Measurements from ENCODE around the gene PPP2R5E.

Gene PPP2R5E

DNA sequence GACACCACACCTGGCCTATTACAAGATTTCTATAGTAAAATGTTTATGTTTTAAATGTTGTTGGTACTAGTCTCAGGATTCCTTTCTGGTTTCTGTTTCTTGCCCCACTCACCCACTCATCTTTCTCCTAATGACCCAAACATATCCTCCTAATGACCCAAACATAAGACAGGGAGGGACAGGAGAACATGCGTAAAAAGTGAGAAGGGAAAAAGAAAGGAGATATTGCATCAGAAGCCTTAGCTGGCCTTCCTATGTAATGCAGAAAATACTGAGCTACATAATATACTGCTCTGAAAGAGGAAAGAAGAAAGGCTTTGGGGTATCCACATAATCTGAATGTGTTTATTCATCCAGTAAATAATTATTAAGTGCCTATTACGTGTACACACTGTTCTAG is 119.8 kb downstream of the PPP2R5E start:
- no peak for FAIRE-seq
- TF ChIP-seq, protein P1, sequence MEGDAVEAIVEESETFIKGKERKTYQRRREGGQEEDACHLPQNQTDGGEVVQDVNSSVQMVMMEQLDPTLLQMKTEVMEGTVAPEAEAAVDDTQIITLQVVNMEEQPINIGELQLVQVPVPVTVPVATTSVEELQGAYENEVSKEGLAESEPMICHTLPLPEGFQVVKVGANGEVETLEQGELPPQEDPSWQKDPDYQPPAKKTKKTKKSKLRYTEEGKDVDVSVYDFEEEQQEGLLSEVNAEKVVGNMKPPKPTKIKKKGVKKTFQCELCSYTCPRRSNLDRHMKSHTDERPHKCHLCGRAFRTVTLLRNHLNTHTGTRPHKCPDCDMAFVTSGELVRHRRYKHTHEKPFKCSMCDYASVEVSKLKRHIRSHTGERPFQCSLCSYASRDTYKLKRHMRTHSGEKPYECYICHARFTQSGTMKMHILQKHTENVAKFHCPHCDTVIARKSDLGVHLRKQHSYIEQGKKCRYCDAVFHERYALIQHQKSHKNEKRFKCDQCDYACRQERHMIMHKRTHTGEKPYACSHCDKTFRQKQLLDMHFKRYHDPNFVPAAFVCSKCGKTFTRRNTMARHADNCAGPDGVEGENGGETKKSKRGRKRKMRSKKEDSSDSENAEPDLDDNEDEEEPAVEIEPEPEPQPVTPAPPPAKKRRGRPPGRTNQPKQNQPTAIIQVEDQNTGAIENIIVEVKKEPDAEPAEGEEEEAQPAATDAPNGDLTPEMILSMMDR (IDR thresholded peaks at IDR 0.05; ENCODE audit: insufficient read depth, missing control alignments) = no peak
- no peak for DNase-seq (ENCODE audit: insufficient read length, low spot score)

DNA sequence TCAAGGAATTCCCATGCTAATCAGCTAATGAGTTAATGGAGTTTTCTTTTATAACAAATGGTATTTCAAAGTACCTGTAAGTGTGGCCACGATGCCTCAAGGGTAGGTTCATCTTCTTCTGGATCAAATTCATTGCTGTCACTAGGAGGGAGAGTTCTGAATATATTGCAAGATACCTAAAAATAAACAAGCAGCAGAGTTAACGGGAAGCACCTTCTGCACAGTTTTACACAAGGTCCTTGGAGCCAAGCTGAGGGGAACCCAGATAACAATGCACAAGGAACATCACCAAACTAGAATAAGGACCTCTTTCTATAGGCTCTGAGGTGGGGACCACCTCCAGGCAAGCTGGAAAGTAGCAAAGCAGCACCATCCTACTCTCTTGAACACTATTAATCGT is 121.3 kb downstream of the PPP2R5E start:
- FAIRE-seq = no peak
- TF ChIP-seq, protein P1 (IDR thresholded peaks at IDR 0.05; ENCODE audit: insufficient read depth, missing control alignments) = no peak
- DNase-seq (ENCODE audit: insufficient read length, low spot score) = no peak

DNA sequence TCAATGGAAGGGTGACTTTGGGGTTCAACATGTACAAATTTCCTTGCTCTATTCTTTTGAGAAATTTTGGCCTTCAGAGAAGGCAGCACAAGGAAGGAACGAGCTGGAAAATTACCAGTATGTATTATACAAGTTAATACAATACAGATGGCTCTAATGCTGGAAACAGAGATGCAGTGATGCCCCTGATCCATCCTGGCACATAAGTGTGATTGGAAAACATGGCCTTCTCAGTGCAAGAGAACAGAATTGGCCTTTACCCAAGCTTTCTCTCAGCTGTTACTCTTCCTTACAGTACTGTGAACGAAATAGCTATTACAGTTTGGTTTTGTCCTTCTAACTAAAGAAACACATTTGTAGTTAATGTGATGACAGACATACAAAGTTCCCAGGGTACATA is 122.0 kb downstream of the PPP2R5E start:
- DNase-seq (ENCODE audit: insufficient read length, low spot score) (no peak), FAIRE-seq (no peak)
- TF ChIP-seq, protein P1 (IDR thresholded peaks at IDR 0.05; ENCODE audit: insufficient read depth, missing control alignments) = no peak

DNA sequence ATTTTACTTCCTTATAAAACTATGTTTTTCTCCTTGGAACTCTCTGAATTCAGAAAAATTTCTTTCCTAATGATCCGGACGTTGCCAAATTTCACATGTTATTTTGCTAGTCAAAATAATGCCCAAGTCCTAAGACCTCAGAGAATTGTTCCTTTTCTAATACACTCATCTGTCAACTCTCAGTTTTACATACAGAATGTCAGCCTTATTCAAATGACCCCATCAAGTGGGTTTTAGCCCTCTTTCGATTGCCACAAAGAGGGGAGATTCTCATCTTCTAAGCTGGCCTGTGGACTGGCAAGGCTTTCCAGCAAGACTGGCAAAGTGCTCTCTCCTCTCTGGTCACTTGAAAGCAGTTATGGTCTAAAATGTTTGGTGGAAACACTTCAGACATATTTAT is 125.2 kb downstream of the PPP2R5E start:
- FAIRE-seq = peak; percentile 29
- TF ChIP-seq, protein P1 (IDR thresholded peaks at IDR 0.05; ENCODE audit: insufficient read depth, missing control alignments) = no peak
- no peak for DNase-seq (ENCODE audit: insufficient read length, low spot score)

DNA sequence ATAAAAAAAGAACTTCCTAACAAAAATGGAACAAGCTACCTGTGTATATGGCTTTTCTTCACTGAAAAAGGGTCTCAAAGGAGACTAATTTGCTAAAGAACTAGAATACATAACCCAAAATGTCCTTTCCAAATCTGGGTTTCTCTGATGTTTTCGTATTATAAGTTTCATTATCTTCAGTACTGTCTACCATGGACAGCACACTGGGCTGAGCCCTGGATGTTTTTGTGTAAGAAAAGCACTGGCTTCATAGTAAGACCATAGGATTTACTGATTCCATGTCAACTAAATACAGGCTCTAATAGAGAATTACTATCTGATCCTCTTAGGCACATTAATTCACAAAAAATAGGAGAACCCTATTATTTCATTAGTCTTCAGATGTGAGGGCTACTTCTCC is 130.2 kb downstream of the PPP2R5E start:
- FAIRE-seq (no peak), DNase-seq (ENCODE audit: insufficient read length, low spot score) (no peak)
- TF ChIP-seq, protein P1 (IDR thresholded peaks at IDR 0.05; ENCODE audit: insufficient read depth, missing control alignments) = no peak

DNA sequence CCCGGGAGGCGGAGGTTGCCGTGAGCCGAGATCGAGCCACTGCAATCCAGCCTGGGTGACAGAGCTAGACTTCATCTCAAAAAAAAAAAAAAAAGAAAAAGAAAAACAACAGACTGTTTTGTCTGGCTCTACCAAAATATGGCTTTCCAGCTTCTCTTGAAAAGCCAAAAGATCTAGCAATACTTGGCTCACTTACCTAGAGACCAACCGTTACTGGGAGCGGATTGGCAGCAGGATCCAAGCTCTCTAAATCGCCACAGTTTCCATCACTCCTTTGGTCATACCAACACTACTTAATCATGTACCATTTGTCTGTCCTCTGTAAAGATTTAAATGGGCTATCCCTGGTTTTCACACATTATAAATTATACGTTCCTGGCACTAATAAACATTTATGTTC is 136.8 kb downstream of the PPP2R5E start:
- TF ChIP-seq, protein P1 (IDR thresholded peaks at IDR 0.05; ENCODE audit: insufficient read depth, missing control alignments) = no peak
- FAIRE-seq = no peak
- DNase-seq (ENCODE audit: insufficient read length, low spot score) = no peak

DNA sequence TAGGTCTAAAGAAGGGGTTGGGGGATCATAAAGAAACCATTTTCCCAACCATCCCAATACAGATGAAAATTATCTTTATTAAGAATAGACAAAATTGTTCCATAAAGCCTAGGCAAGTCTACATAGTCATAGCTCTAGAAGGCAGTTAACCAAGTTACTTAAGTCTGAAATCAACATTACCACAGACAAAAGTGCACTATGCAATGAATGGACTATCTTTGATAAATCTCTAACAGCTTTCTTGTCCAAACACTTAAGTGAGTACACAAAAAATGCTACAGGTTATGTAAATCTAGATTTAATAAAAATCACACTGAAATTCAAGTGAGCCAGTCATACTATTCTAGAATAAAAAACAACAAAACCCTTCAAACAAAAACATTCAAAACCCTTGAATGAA is 137.5 kb downstream of the PPP2R5E start:
- TF ChIP-seq, protein P1 (IDR thresholded peaks at IDR 0.05; ENCODE audit: insufficient read depth, missing control alignments) = no peak
- DNase-seq (ENCODE audit: insufficient read length, low spot score) = no peak
- no peak for FAIRE-seq

Data from D721Med (cell line).